CD4-positive, alpha-beta T cell (primary cell): ENCODE data around the gene ZNF100. TPM values are rescaled to one million over a fixed set of nuclear protein-coding genes. Genes with fewer than 3 reads are reported as not detected.
A peak's percentile ranks its signal among the peaks of the same experiment; 100 is the strongest.
"Not testable (repeated sequence)": the region's sequence is repeated elsewhere in the genome, so short reads cannot be mapped to it uniquely, and the experiment has no call there.

Experiments used
- ATAC-seq: fragments of 200-7000 bp; cut with Tn5 transposase; one replicate; pipeline ENCODE4 v1.10.0; 2022; ENCODE audit warnings: mild to moderate bottlenecking; ENCODE audit not compliant: poor library complexity
- CTCF ChIA-PET: fragments of 350-600 bp; sonication (Branson Sonifier 250); formaldehyde crosslinking; loops from one replicate; lab custom pipeline; 2021; ENCODE audit warnings: antibody characterized with exemption, inconsistent platforms; lab: Charles Lee
- POLR2A ChIA-PET: fragments of 350-600 bp; sonication (Branson Sonifier 250); formaldehyde crosslinking; loops from one replicate; lab custom pipeline; 2021; ENCODE audit warnings: antibody characterized with exemption, inconsistent platforms; lab: Charles Lee
- DNase-seq, 14 experiments: peaks; one replicate each; pipeline ENCODE4 v3.0.0-alpha.2; 2013 to 2020; ENCODE audit warnings: mixed read lengths in 2 of 14
- H3K27ac ChIP-seq, 2 donors: one replicate each; pipeline versions ENCODE4 v1.5.1 to v1.7.0; 2013; ENCODE audit warnings: low read length in 2 of 2, low read depth in 1 of 2, mild to moderate bottlenecking in 1 of 2
- H3K27me3 ChIP-seq, 2 experiments: 1 replicate in 1 of 2; 2 replicates in 1 of 2; pipeline versions ENCODE4 v1.6.1 to v1.7.0; 2013; ENCODE audit warnings: low read length in 2 of 2, control low read depth in 1 of 2, mild to moderate bottlenecking in 1 of 2, moderate library complexity in 1 of 2; ENCODE audit not compliant: insufficient read depth in 2 of 2, control insufficient read depth in 1 of 2
- H3K36me3 ChIP-seq: one replicate; pipeline ENCODE4 v1.6.1; 2013; ENCODE audit warnings: low read length, control low read depth; ENCODE audit not compliant: insufficient read depth
- H3K4me1 ChIP-seq: one replicate; pipeline ENCODE4 v1.6.1; 2013; ENCODE audit warnings: low read length, control low read depth; ENCODE audit not compliant: insufficient read depth
- H3K4me3 ChIP-seq: one replicate; pipeline ENCODE4 v1.5.1; 2013; ENCODE audit warnings: mild to moderate bottlenecking, low read length, moderate library complexity
- H3K9me3 ChIP-seq, 2 experiments: 1 replicate in 1 of 2; 2 replicates in 1 of 2; pipeline versions ENCODE4 v1.6.1 to v1.7.0; 2013; ENCODE audit warnings: low read length in 2 of 2, mild to moderate bottlenecking in 2 of 2, control low read depth in 1 of 2, moderate library complexity in 1 of 2; ENCODE audit not compliant: control insufficient read depth in 1 of 2, insufficient read depth in 1 of 2
- H3K27ac Mint-ChIP-seq: one replicate; pipeline ENCODE4 v1.8.0; 2020; ENCODE audit warnings: mixed read lengths
- H3K27me3 Mint-ChIP-seq: one replicate; pipeline ENCODE4 v1.8.0; 2021; ENCODE audit warnings: mixed read lengths
- H3K36me3 Mint-ChIP-seq: one replicate; pipeline ENCODE4 v1.8.0; 2021; ENCODE audit warnings: low read depth, mixed read lengths
- H3K4me1 Mint-ChIP-seq: one replicate; pipeline ENCODE4 v1.8.0; 2021; ENCODE audit warnings: low read depth, mixed read lengths
- H3K4me3 Mint-ChIP-seq: one replicate; pipeline ENCODE4 v1.8.0; 2020; ENCODE audit warnings: mild to moderate bottlenecking, mixed read lengths
- H3K9me3 Mint-ChIP-seq: one replicate; pipeline ENCODE4 v1.8.0; 2020; ENCODE audit warnings: mixed read lengths
- intact Hi-C, 2 experiments: fragments of 100-400 bp; cut with DNase I in 1 of 2; cut with micrococcal nuclease in 1 of 2; formaldehyde crosslinking; loops; one replicate each; pipeline versions ENCODE4 v1.15.1 to v1.9.0; 2023 to 2025; cut with DNase I, micrococcal nuclease
- polyA plus RNA-seq, 2 donors: library from polyadenylated mRNA; unstranded; fragments of 120-200 nt; gene quantifications; one replicate each; pipeline ENCODE4 v1.2.1, GENCODE V29; 2013
- total RNA-seq, 174 experiments: library from RNA in 2 of 174; stranded (reverse) in 2 of 174; gene quantifications; one replicate each; pipeline ENCODE4 v1.2.3 and lab custom pipeline; 2021 to 2026
- TF ChIP-seq, protein P1 (sequence below): fragments of 200-600 bp; IDR thresholded peaks from one replicate; pipeline ENCODE4 v1.8.0; 2022; ENCODE audit warnings: antibody characterized with exemption, mild to moderate bottlenecking

ZNF100 gene
- 10 to 100 TPM; 10.8 to 11.0 TPM for total RNA-seq
- polyA plus RNA-seq (2013, experiment 1 of 2) = 6.7 TPM
- 9.2 TPM for polyA plus RNA-seq (2013, experiment 2 of 2)
- total RNA-seq (lab: John Stamatoyannopoulos, UW) = 10.8 to 55.9 (median 32.8) reads per million in 172 experiments

DNA sequence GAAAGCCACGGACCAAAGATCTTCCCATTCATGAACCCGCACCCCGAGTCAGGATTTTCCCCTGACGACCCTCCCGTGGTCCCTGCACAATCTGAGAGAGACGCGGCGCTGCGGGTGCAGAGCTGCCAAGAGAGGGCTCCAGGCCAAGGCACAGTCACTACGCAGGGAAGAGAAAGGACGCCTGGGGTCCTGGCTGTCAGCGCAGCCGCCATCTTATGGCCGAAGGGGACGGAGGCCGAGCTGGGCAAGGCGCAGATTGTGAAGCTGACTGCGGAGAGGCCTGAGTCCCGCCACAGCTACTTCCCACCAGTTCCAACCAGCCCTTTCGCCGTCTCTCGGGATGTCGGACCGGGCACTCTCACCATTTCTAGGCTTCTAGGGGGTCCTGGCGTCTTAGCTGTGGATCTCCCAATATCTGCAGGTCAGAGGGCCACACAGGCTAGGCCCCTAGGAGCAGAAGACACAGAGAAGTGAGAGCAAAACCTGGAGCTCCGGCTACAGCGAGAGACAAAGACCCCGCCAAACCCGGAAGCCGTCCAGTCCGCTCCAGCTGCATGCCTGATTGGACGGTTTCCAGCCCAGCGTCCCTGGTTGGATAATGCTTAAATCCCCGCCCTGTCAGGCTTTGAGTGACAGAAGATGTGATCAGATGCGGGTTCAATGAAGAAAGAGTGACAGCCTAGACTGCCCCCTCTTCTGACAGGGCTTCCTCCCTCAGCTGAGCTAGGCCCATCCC lies at the start of gene ZNF100:
Gene ZNF100 (minus strand): TSS at position 515 of the 736 bp plus-strand sequence. CDS start 150 bp downstream, at position 365.
- Mint-ChIP-seq H3K4me3 (peak within 1 kb of the TSS; percentile 95), H3K36me3 (peaks cover 49% of the 10 kb centered on the region), H3K4me1 (peaks cover 45% of the 10 kb centered on the region), H3K27ac (peak within 1 kb of the TSS; percentile 87), H3K27me3 (no peaks in the 10 kb centered on the region), H3K9me3 (no peaks in the 10 kb centered on the region)
- DNase-seq (peak; percentile 73 to 92 (median 82)), ATAC-seq (peak; percentile 98)
- intact Hi-C loops = loop anchor here (2.0 to 5.0 kb wide), 3 partner anchors 70 to 410 kb away; partner anchors contain the start of genes ZNF257 (in 1 of the 2), ZNF43 (in 1 of the 2) and ZNF738 (in 1 of the 2)
- Histone ChIP-seq H3K36me3 (peaks cover 21% of the 10 kb centered on the region), H3K4me3 (peak within 1 kb of the TSS; percentile 94), H3K4me1 (peaks cover 13% of the 10 kb centered on the region), H3K27me3 (no peaks in the 10 kb centered on the region), H3K9me3 (no peaks in the 10 kb centered on the region), H3K27ac (peak within 1 kb of the TSS; percentile 44 to 52)
- CTCF ChIA-PET = interaction anchor here (1.0 kb wide), 1 partner anchor 85 kb away, joined by 5 read pairs; no protein-coding TSS in a partner anchor
- TF ChIP-seq, protein P1, sequence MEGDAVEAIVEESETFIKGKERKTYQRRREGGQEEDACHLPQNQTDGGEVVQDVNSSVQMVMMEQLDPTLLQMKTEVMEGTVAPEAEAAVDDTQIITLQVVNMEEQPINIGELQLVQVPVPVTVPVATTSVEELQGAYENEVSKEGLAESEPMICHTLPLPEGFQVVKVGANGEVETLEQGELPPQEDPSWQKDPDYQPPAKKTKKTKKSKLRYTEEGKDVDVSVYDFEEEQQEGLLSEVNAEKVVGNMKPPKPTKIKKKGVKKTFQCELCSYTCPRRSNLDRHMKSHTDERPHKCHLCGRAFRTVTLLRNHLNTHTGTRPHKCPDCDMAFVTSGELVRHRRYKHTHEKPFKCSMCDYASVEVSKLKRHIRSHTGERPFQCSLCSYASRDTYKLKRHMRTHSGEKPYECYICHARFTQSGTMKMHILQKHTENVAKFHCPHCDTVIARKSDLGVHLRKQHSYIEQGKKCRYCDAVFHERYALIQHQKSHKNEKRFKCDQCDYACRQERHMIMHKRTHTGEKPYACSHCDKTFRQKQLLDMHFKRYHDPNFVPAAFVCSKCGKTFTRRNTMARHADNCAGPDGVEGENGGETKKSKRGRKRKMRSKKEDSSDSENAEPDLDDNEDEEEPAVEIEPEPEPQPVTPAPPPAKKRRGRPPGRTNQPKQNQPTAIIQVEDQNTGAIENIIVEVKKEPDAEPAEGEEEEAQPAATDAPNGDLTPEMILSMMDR = no peak
- POLR2A ChIA-PET = interaction anchor here (0.6 to 3.2 kb wide), 35 partner anchors 9 to 1991 kb away, joined by 3 to 50 read pairs (median 4); partner anchors contain the start of genes ZNF257, ZNF429, ZNF43 and ZNF430

DNA sequence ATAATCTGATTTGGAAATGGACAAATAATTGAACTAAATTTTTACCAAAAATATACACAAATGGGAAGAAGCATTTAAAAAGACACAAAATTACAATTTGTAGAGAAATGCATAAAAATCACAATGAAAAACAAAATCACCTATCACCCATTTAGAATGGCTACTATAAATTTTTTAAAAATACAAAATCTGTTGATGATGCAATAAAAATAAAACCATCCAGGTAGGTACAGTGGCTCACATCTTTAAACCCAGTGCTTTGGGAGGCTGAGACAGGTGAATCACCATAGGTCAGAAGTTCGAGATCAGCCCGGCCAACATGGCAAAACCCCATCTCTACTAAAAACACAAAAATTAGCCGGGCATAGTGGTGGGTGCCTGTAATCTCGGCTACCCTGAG lies 45.1 kb upstream of the ZNF100 start:
- Histone ChIP-seq H3K9me3 (peaks cover 42 to 93% of the 10 kb centered on the region in 2 experiments), H3K27ac (no peak overlapping the region), H3K27me3 (no peaks in the 10 kb centered on the region), H3K36me3 (peaks cover 84% of the 10 kb centered on the region), H3K4me3 (no peak overlapping the region), H3K4me1 (no peaks in the 10 kb centered on the region)
- ATAC-seq (no peak), DNase-seq (no peak)
- POLR2A ChIA-PET = no interaction called here
- H3K27ac Mint-ChIP-seq = no peak overlapping the region
- intact Hi-C loops = no loop called here
- TF ChIP-seq, protein P1 = no peak
- H3K9me3 Mint-ChIP-seq = peaks cover 13% of the 10 kb centered on the region
- H3K4me1 Mint-ChIP-seq = no peaks in the 10 kb centered on the region
- no peak overlapping the region for H3K4me3 Mint-ChIP-seq
- CTCF ChIA-PET = no interaction called here
- peaks cover 97% of the 10 kb centered on the region for H3K36me3 Mint-ChIP-seq
- H3K27me3 Mint-ChIP-seq = no peaks in the 10 kb centered on the region

- POLR2A ChIA-PET, H3K4me3 Mint-ChIP-seq, intact Hi-C loops, ATAC-seq, DNase-seq, H3K27ac ChIP-seq, H3K4me1 ChIP-seq, H3K4me3 ChIP-seq, H3K27ac Mint-ChIP-seq, H3K27me3 ChIP-seq, H3K27me3 Mint-ChIP-seq, H3K4me1 Mint-ChIP-seq: not testable (repeated sequence)
- H3K9me3 ChIP-seq = peaks cover 39 to 90% of the 10 kb centered on the region in 2 experiments
- H3K36me3 Mint-ChIP-seq = peaks cover 77% of the 10 kb centered on the region
- CTCF ChIA-PET = interaction anchor here (0.9 kb wide), 1 partner anchor 27 kb away, joined by 3 read pairs; the partner anchor contains the start of gene ZNF43
- peaks cover 47% of the 10 kb centered on the region for H3K36me3 ChIP-seq
- H3K9me3 Mint-ChIP-seq = peaks cover 16% of the 10 kb centered on the region
Observed at GRCh38 chr19:21808400-21809000, 41.1 kb upstream of the ZNF100 start.
